Measurements from ENCODE around the gene CDC45. TPM values are rescaled to one million over a fixed set of nuclear protein-coding genes. Genes with fewer than 3 reads are reported as not detected.
A peak's percentile ranks its signal among the peaks of the same experiment; 100 is the strongest.

The CDC45 gene
- total and polyA plus RNA-seq, 2 of the 13 experiments (the other 11 are each of a cell fraction or from before 2014, with no cell fraction given) = 14.4 to 36.3 TPM

GRCh38 chr22:19432133-19432851 is 47.4 kb upstream of the CDC45 start, which contains the start of gene MRPL40:
MRPL40 (plus strand) TSS chr22:19432545; CDS start chr22:19432555, 10 bp downstream.
- WGBS (ENCODE audit: low lambda C conversion rate) = 0% methylated on average over 8 of the region's 74 CpGs
- intact Hi-C loops (cut with micrococcal nuclease; ENCODE audit: unreplicated experiment) = loop anchor here (2.0 to 5.0 kb wide), 2 partner anchors 15 to 255 kb away; partner anchors contain the start of genes C22orf39 and SLC25A1
- H3K4me3 ChIP-seq (replicated peaks in 1 of 3; ENCODE audit: insufficient read depth in 1 of 3, low read depth in 2 of 3, low read length in 3 of 3) = peak within 1 kb of the TSS; percentile 86 to 91 (median 88)
- ChIA-PET CTCF (ENCODE audit: low intra/inter-chr PET ratio, low total read pairs) (no interaction called here), POLR2A (interaction anchor here (1.2 to 3.1 kb wide), 4 partner anchors 14 to 288 kb away, joined by 3 to 23 read pairs (median 12); partner anchors contain the start of genes C22orf39, CDC45, CLTCL1 and ESS2)
- peaks cover 29% of the 10 kb centered on the region for H4K20me1 ChIP-seq (ENCODE audit: insufficient read depth, low read length)
- DNase-seq (ENCODE audit: low spot score) = peak; percentile 86
- H3K79me2 ChIP-seq (ENCODE audit: insufficient read depth, low read length) = peaks cover 47% of the 10 kb centered on the region
- H3K27me3 ChIP-seq (ENCODE audit: control insufficient read depth in 1 of 2, insufficient read depth in 2 of 2, low read length in 2 of 2) = no peaks in the 10 kb centered on the region; a peak in 1 of 5 replicates
- H3K9me3 ChIP-seq (ENCODE audit: low read length) = no peaks in the 10 kb centered on the region
- ATAC-seq = peak; percentile 92
- in situ Hi-C loops (cut with HindIII; ENCODE audit: extremely low pct_ligation_motif_present, low pct_unique_long_range_greater_than_20kb) = no loop called here
- H3K9ac ChIP-seq (ENCODE audit: insufficient read depth, low read depth, low read length) = peak within 1 kb of the TSS; percentile 93
- H3K4me2 ChIP-seq (ENCODE audit: low read depth, low read length) = peak within 1 kb of the TSS; percentile 79
- peaks cover 1 to 25% of the 10 kb centered on the region in 2 experiments; a peak in 4 of 5 replicates for H3K36me3 ChIP-seq (replicated peaks in 1 of 2; ENCODE audit: control insufficient read depth in 1 of 2, insufficient read depth in 2 of 2, low read length in 2 of 2)
- no TSS peak for BruUV-seq (replicated peaks)
- H3K4me1 ChIP-seq (ENCODE audit: insufficient read depth, low read length) = peaks cover 38% of the 10 kb centered on the region
- FAIRE-seq = peak; percentile 64
- H2AFZ ChIP-seq (ENCODE audit: low read length) = no peak within 1 kb of the TSS
- H3K27ac ChIP-seq (ENCODE audit: extremely low read length, insufficient read depth, low read length) = peak within 1 kb of the TSS; percentile 97
- TF ChIP-seq ETV5 (CRISPR knock-in tag; IDR thresholded peaks at IDR 0.05; ENCODE audit: borderline replicate concordance) = peak; percentile 94
- peak; percentile 27; the same call in 1 of the 2 replicates for TF ChIP-seq NR2F2 (IDR thresholded peaks at IDR 0.05; ENCODE audit: borderline replicate concordance, low read depth)
- peak; percentile 92 for TF ChIP-seq PRDM10 (CRISPR knock-in tag; IDR thresholded peaks at IDR 0.05; ENCODE audit: low read depth)
- TF ChIP-seq ZFY (CRISPR knock-in tag; IDR thresholded peaks at IDR 0.05) = peak; percentile 93
- peak; percentile 79; the same call in 1 of the 2 replicates for TF ChIP-seq ZNF232 (CRISPR knock-in tag; IDR thresholded peaks at IDR 0.05; ENCODE audit: borderline replicate concordance)
- TF ChIP-seq ZNF816 (CRISPR knock-in tag; IDR thresholded peaks at IDR 0.05; ENCODE audit: borderline replicate concordance) = peak; percentile 79; the same call in 1 of the 2 replicates
- TF ChIP-seq PAXIP1 (CRISPR knock-in tag; conservative IDR thresholded peaks at IDR 0.05) = peak; percentile 67
- no peak for TF ChIP-seq AGO1 (IDR thresholded peaks at IDR 0.05; ENCODE audit: low read depth, low read length, poor library complexity, severe bottlenecking)
- 0 out of 2 replicates have a peak, but pooled peaks have one; percentile 14 for TF ChIP-seq DNMT3B (CRISPR knock-in tag; conservative IDR thresholded peaks at IDR 0.05)
- TF ChIP-seq MTF1 (CRISPR knock-in tag; IDR thresholded peaks at IDR 0.05) = no peak
- TF ChIP-seq ZNF792 (CRISPR knock-in tag; IDR thresholded peaks at IDR 0.05) = peak; percentile 96; the same call in 1 of the 2 replicates
- TF ChIP-seq HMG20B (CRISPR knock-in tag; conservative IDR thresholded peaks at IDR 0.05) = peak; percentile 76
- TF ChIP-seq ZNF737 (CRISPR knock-in tag; IDR thresholded peaks at IDR 0.05; ENCODE audit: borderline replicate concordance) = no peak
- TF ChIP-seq ZNF766 (CRISPR knock-in tag; IDR thresholded peaks at IDR 0.05; ENCODE audit: borderline replicate concordance) = peak; percentile 94
- no peak for TF ChIP-seq TRIM22 (IDR thresholded peaks at IDR 0.05)

All from HepG2 (cell line).